ENCODE results near the gene MRPS23. TPM values are rescaled to one million over a fixed set of nuclear protein-coding genes. Genes with fewer than 3 reads are reported as not detected.

MRPS23 gene
- total RNA-seq, 1 donor from 2014 or later: 84.8 TPM

DNA sequence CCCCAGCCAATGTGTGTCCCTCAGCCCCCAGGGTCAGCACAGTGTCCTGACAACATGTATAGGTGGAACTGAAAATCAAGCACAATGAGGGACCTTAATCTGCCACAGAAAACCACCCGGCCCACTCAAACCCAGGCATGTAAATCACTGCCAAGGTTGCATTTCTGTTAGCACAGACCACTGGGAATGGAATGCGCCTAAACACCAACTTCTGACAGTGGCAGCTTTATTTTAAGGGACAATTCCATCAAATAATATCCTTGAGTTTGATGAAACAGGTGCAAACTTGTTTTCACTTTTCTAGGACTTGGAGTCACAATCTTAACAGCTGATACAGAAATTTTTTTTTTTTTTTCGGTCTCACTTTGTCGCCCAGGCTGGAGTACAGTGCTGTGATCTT lies 37.3 kb upstream of the MRPS23 start:
- no peak for DNase-seq
- no peaks in the 10 kb centered on the region for H3K36me3 Mint-ChIP-seq (ENCODE audit: low read depth)
- no peaks in the 10 kb centered on the region for H3K9me3 Mint-ChIP-seq
- no peaks in the 10 kb centered on the region for H3K4me1 Mint-ChIP-seq
- H3K27ac Mint-ChIP-seq: no peak overlapping the region
- intact Hi-C loops (cut with micrococcal nuclease): no loop called here
- H3K4me3 Mint-ChIP-seq: no peak overlapping the region
- peaks cover 15% of the 10 kb centered on the region for H3K27me3 Mint-ChIP-seq

- intact Hi-C loops (cut with micrococcal nuclease): no loop called here
- no peaks in the 10 kb centered on the region for H3K4me1 Mint-ChIP-seq
- H3K9me3 Mint-ChIP-seq: no peaks in the 10 kb centered on the region
- H3K27ac Mint-ChIP-seq: no peak overlapping the region
- H3K27me3 Mint-ChIP-seq: peaks cover 15% of the 10 kb centered on the region
- H3K36me3 Mint-ChIP-seq (ENCODE audit: low read depth): no peaks in the 10 kb centered on the region
- H3K4me3 Mint-ChIP-seq: no peak overlapping the region
- no peak for DNase-seq
Observed at GRCh38 chr17:57886020-57886419, 36.2 kb upstream of the MRPS23 start.

DNA sequence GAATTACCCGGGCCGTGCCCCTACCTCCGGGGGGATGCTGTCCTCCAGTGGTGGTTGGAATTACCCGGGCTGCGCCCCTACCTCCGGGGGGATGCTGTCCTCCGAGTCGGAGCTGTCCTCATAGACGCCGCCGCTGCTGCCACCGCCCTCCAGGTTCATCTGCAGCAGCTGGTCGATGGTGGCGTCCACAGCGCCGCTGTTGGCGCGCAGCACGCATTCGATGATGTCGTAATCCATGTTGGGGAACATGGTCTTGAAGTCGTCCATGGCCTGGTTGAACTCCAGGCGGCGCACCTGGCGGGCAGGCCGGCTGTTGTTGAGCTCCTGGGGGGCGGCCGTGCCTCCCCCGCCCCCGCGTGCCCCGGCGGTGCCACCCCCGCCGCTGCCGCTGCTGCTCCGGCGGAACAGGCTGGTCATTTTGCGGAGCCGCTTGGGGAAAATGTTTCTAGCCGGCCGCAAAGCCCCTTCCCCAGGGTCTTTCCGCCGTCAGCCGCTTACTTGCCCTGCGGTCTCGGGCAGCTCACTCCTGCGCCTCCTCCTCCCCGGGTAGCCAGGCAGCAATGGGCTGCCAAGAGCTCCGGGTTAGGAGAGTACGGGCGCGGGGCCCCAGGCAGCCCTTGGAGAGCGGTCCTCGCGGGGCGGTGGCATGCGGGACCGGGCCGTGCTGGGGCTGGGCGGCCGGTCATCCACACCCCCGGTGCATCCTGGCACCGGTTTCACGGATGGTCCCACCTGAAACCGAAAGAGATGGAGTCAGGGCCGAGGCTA lies 35.5 kb upstream of the MRPS23 start:
- DNase-seq: no peak
- no peaks in the 10 kb centered on the region for H3K9me3 Mint-ChIP-seq
- peaks cover 15% of the 10 kb centered on the region for H3K27me3 Mint-ChIP-seq
- no peak overlapping the region for H3K27ac Mint-ChIP-seq
- H3K36me3 Mint-ChIP-seq (ENCODE audit: low read depth): no peaks in the 10 kb centered on the region
- intact Hi-C loops (cut with micrococcal nuclease): no loop called here
- no peak overlapping the region for H3K4me3 Mint-ChIP-seq
- no peaks in the 10 kb centered on the region for H3K4me1 Mint-ChIP-seq

- Mint-ChIP-seq H3K9me3 (no peaks in the 10 kb centered on the region), H3K36me3 (ENCODE audit: low read depth) (no peaks in the 10 kb centered on the region), H3K4me1 (peaks cover 7% of the 10 kb centered on the region), H3K27ac (no peak overlapping the region), H3K27me3 (peaks cover 15% of the 10 kb centered on the region), H3K4me3 (no peak overlapping the region)
- intact Hi-C loops (cut with micrococcal nuclease): no loop called here
- DNase-seq: no peak
Observed at GRCh38 chr17:57881783-57882351, 32.0 kb upstream of the MRPS23 start.

DNA sequence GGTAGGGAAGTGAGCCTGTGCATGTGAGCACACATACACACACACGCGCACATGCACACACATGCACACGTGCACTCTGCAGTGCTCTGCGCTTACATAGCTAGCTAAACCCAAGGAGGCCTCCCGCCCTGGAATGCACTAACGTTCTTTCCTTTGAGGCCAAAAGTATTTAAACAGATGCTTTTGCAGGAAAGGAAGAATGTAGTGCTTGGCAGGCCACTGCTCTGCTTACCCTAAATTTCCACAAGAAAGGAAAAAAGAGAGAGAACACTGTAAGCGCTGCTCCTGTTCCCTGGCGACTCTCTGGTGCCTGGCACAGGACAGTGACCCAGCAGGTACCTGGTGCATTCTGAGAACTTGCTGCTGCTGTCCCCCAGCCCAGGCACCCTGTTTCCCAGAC lies 31.3 kb upstream of the MRPS23 start:
- Mint-ChIP-seq H3K27me3 (peaks cover 18% of the 10 kb centered on the region), H3K4me1 (peaks cover 7% of the 10 kb centered on the region), H3K9me3 (no peaks in the 10 kb centered on the region), H3K36me3 (ENCODE audit: low read depth) (no peaks in the 10 kb centered on the region), H3K27ac (no peak overlapping the region), H3K4me3 (no peak overlapping the region)
- no peak for DNase-seq
- intact Hi-C loops (cut with micrococcal nuclease): no loop called here

GRCh38 chr17:57880086-57880456 lies 30.2 kb upstream of the MRPS23 start:
- H3K4me3 Mint-ChIP-seq: no peak overlapping the region
- peaks cover 7% of the 10 kb centered on the region for H3K4me1 Mint-ChIP-seq
- no peak for DNase-seq
- peaks cover 18% of the 10 kb centered on the region for H3K27me3 Mint-ChIP-seq
- no peaks in the 10 kb centered on the region for H3K36me3 Mint-ChIP-seq (ENCODE audit: low read depth)
- H3K9me3 Mint-ChIP-seq: no peaks in the 10 kb centered on the region
- intact Hi-C loops (cut with micrococcal nuclease): no loop called here
- H3K27ac Mint-ChIP-seq: no peak overlapping the region

DNA sequence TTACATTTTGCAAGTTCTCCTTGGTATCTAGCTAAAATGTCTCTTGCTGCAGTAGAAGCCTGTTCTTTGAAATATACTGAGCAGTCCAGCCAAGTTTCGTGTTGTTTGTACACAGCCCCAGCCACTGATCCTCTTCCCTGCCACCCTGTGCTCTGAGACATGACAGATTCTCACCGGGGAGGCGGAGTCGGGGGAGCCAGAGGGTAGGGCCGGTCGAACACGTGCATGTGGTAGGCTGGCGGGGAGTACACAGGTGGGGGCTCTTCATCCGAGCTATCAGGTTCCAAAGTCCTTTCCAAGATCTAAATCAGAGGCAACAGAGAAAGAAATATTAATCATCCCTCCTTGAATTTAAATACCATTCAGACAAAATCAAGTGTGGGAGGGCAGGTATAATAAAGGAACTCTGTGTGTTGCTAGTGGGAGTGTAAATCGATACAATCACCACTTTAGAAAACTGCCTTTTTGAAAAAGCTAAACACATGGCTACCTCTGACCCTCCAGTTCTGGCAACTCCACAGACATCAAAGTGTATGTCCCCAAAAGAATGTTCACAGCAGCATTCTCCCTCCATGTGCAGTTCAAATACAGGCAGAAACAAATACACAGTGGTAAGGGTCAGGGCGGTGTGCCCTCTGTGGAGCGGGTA lies 29.7 kb upstream of the MRPS23 start:
- Mint-ChIP-seq H3K27me3 (peaks cover 18% of the 10 kb centered on the region), H3K4me3 (no peak overlapping the region), H3K4me1 (peaks cover 7% of the 10 kb centered on the region), H3K36me3 (ENCODE audit: low read depth) (no peaks in the 10 kb centered on the region), H3K27ac (no peak overlapping the region), H3K9me3 (no peaks in the 10 kb centered on the region)
- intact Hi-C loops (cut with micrococcal nuclease): no loop called here
- DNase-seq: no peak

GRCh38 chr17:57877803-57878377 lies 28.0 kb upstream of the MRPS23 start:
- H3K27ac Mint-ChIP-seq: no peak overlapping the region
- no peaks in the 10 kb centered on the region for H3K36me3 Mint-ChIP-seq (ENCODE audit: low read depth)
- intact Hi-C loops (cut with micrococcal nuclease): no loop called here
- H3K27me3 Mint-ChIP-seq: peaks cover 13% of the 10 kb centered on the region
- H3K4me3 Mint-ChIP-seq: no peak overlapping the region
- H3K9me3 Mint-ChIP-seq: no peaks in the 10 kb centered on the region
- no peak for DNase-seq
- peaks cover 11% of the 10 kb centered on the region for H3K4me1 Mint-ChIP-seq

- intact Hi-C loops (cut with micrococcal nuclease): no loop called here
- Mint-ChIP-seq H3K36me3 (ENCODE audit: low read depth) (no peaks in the 10 kb centered on the region), H3K9me3 (no peaks in the 10 kb centered on the region), H3K4me3 (no peak overlapping the region), H3K27ac (no peak overlapping the region), H3K4me1 (peaks cover 11% of the 10 kb centered on the region), H3K27me3 (peaks cover 9% of the 10 kb centered on the region)
- DNase-seq: no peak
Observed at GRCh38 chr17:57876866-57877237, 27.0 kb upstream of the MRPS23 start.

DNA sequence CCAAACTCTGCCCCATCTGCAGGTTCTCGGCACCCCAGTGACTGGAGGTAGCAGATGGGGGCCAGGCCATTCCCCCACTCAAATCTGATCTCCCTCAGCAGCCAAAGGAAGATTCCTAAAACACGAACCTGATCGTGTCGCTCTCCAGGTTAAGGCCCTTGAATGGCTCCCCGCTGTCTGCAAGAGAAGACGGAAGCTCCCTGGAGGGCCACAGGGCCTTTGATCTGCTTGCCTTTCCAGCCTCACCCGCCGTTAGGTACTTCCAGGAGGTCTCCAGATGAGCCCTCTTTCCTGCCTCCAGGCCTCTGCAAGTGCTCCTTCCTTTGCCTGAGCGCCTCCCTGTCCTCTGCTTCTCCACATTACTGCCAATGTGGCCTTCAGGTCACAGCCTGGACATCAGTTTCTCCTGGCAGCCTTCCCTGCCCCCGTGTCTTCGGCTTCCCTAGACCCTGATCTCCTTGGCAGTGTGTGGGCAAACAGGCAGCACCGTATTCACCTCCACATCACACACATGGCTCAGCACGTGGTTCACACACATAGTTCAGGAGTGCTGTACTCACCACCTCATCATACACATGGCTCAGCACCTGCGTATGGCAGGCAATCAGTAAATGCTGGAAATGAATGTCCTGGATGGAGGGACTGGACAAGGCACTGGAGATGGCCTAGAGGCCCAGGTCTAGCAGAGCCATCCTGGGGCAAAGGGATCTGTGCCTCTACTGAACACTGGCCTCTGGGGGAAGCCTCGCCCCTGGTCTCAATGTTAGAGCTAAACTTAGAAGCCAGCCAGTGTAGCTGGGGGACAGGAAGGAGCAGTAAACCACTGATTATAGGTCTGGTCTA lies 26.4 kb upstream of the MRPS23 start:
- H3K27ac Mint-ChIP-seq: no peak overlapping the region

GRCh38 chr17:57875290-57876022 lies 25.6 kb upstream of the MRPS23 start:
- Mint-ChIP-seq H3K4me3 (no peak overlapping the region), H3K27me3 (peaks cover 9% of the 10 kb centered on the region), H3K36me3 (ENCODE audit: low read depth) (no peaks in the 10 kb centered on the region), H3K4me1 (peaks cover 11% of the 10 kb centered on the region), H3K27ac (no peak overlapping the region), H3K9me3 (no peaks in the 10 kb centered on the region)
- no peak for DNase-seq
- intact Hi-C loops (cut with micrococcal nuclease): no loop called here

More for the DNA sequence above, 26.4 kb upstream of the MRPS23 start:
- H3K4me3 Mint-ChIP-seq: no peak overlapping the region
- no peaks in the 10 kb centered on the region for H3K9me3 Mint-ChIP-seq
- H3K4me1 Mint-ChIP-seq: peaks cover 11% of the 10 kb centered on the region
- DNase-seq: no peak
- H3K27me3 Mint-ChIP-seq: peaks cover 9% of the 10 kb centered on the region
- no peaks in the 10 kb centered on the region for H3K36me3 Mint-ChIP-seq (ENCODE audit: low read depth)
- intact Hi-C loops (cut with micrococcal nuclease): no loop called here

- Mint-ChIP-seq H3K4me3 (no peak overlapping the region), H3K27me3 (peaks cover 13% of the 10 kb centered on the region), H3K27ac (no peak overlapping the region), H3K9me3 (no peaks in the 10 kb centered on the region), H3K36me3 (ENCODE audit: low read depth) (no peaks in the 10 kb centered on the region), H3K4me1 (peaks cover 8% of the 10 kb centered on the region)
- intact Hi-C loops (cut with micrococcal nuclease): no loop called here
- peak; percentile 65 for DNase-seq
Observed at GRCh38 chr17:57874434-57875289, 24.8 kb upstream of the MRPS23 start.
